Activated gamma-delta T cell (primary cell): ENCODE measurements around the gene PLXDC2.
"Not testable (repeated sequence)": the region's sequence is repeated elsewhere in the genome, so short reads cannot be mapped to it uniquely, and the experiment has no call there.

Experiments used
- DNase-seq: peaks from one replicate; lab custom pipeline; 2025; lab: John Stamatoyannopoulos, UW
- total RNA-seq, 2 donors: gene quantifications; one replicate each; lab custom pipeline; 2026; lab: John Stamatoyannopoulos, UW

The PLXDC2 gene
- total RNA-seq, result 3.9 to 10.6 reads per million in 2 donors

GRCh38 chr10:19816411-19817230 lies at the start of gene PLXDC2:
TSS of gene PLXDC2 (plus strand) at chr10:19816432.
- no peak for DNase-seq

- no peak for DNase-seq
Observed at GRCh38 chr10:19767876-19768275, 48.4 kb upstream of the PLXDC2 start.

GRCh38 chr10:19769826-19770225 lies 46.4 kb upstream of the PLXDC2 start:
- not testable (repeated sequence) for DNase-seq

GRCh38 chr10:19772972-19773371 lies 43.3 kb upstream of the PLXDC2 start:
- no peak for DNase-seq

GRCh38 chr10:19775296-19775695 lies 40.9 kb upstream of the PLXDC2 start:
- no peak for DNase-seq

GRCh38 chr10:19777806-19778205 lies 38.4 kb upstream of the PLXDC2 start:
- DNase-seq, result no peak

GRCh38 chr10:19778996-19779395 lies 37.2 kb upstream of the PLXDC2 start:
- no peak for DNase-seq

GRCh38 chr10:19782430-19783089 lies 33.7 kb upstream of the PLXDC2 start:
- DNase-seq, result no peak

GRCh38 chr10:19783721-19784120 lies 32.5 kb upstream of the PLXDC2 start:
- DNase-seq, result no peak

GRCh38 chr10:19785366-19785765 lies 30.9 kb upstream of the PLXDC2 start:
- no peak for DNase-seq

- DNase-seq, result no peak
Observed at GRCh38 chr10:19788075-19788686, 28.1 kb upstream of the PLXDC2 start.

GRCh38 chr10:19788902-19789301 lies 27.3 kb upstream of the PLXDC2 start:
- no peak for DNase-seq

- DNase-seq, result no peak
Observed at GRCh38 chr10:19789607-19790006, 26.6 kb upstream of the PLXDC2 start.

GRCh38 chr10:19791032-19791431 lies 25.2 kb upstream of the PLXDC2 start:
- no peak for DNase-seq

GRCh38 chr10:19795684-19796083 lies 20.5 kb upstream of the PLXDC2 start:
- DNase-seq, result no peak

- DNase-seq, result no peak
Observed at GRCh38 chr10:19800161-19800560, 16.1 kb upstream of the PLXDC2 start.

- no peak for DNase-seq
Observed at GRCh38 chr10:19801369-19801768, 14.9 kb upstream of the PLXDC2 start.

GRCh38 chr10:19803676-19804075 lies 12.6 kb upstream of the PLXDC2 start:
- no peak for DNase-seq

- DNase-seq, result no peak
Observed at GRCh38 chr10:19809481-19809880, 6.8 kb upstream of the PLXDC2 start.

GRCh38 chr10:19811540-19811939 lies 4.7 kb upstream of the PLXDC2 start:
- DNase-seq, result no peak

- no peak for DNase-seq
Observed at GRCh38 chr10:19812976-19813375, 3.3 kb upstream of the PLXDC2 start.

GRCh38 chr10:19815036-19815730 lies 1.0 kb upstream of the PLXDC2 start:
- DNase-seq, result no peak
